Adrenal gland (tissue), 12 donors: ENCODE data around the gene PRKCSH. TPM values are rescaled to one million over a fixed set of nuclear protein-coding genes. Genes with fewer than 3 reads are reported as not detected.
A peak's percentile ranks its signal among the peaks of the same experiment; 100 is the strongest.

ENCODE experiments used
- DNase-seq, 7 donors: peaks; one replicate each; pipeline ENCODE4 v3.0.0-alpha.2; 2019 to 2020
- H3K27ac ChIP-seq, 5 donors: fragments of 200-600 bp; sonication (generic) in 4 of 5; 1 replicate in 3 of 5; 2 replicates in 2 of 5; pipeline versions ENCODE4 v1.5.1 to v1.8.0; 2016 to 2020; ENCODE audit warnings: mild to moderate bottlenecking in 1 of 5
- H3K27me3 ChIP-seq: fragments of 200-600 bp; 2 replicates; pipeline ENCODE4 v1.8.0; 2021
- H3K36me3 ChIP-seq, 2 donors: fragments of 200-600 bp; replicated peaks in 1 of 2; 1 replicate in 1 of 2; 2 replicates in 1 of 2; pipeline versions ENCODE4 v1.5.1 to v1.8.0; 2018 to 2022
- H3K4me1 ChIP-seq, 2 donors: fragments of 200-600 bp; replicated peaks in 1 of 2; 1 replicate in 1 of 2; 2 replicates in 1 of 2; pipeline versions ENCODE4 v1.5.1 to v1.8.0; 2018 to 2021
- H3K4me3 ChIP-seq, 4 donors: fragments of 200-600 bp; sonication (generic) in 3 of 4; one replicate each; pipeline ENCODE4 v1.5.1; 2016 to 2018
- H3K9me3 ChIP-seq, 3 donors: fragments of 200-600 bp; sonication (generic) in 1 of 3; replicated peaks in 1 of 3; 1 replicate in 2 of 3; 2 replicates in 1 of 3; pipeline versions ENCODE4 v1.5.1 to v1.8.0; 2016 to 2021
- CTCF ChIP-seq, 6 experiments: fragments of 450-650 bp in 4 of 6; fragments of 200-600 bp in 2 of 6; sonication (generic) in 1 of 6; IDR thresholded peaks; 1 replicate in 5 of 6; 2 replicates in 1 of 6; pipeline versions ENCODE4 v1.5.1 to v1.8.0; 2016 to 2021; ENCODE audit warnings: antibody characterized with exemption in 6 of 6, mild to moderate bottlenecking in 2 of 6, moderate library complexity in 1 of 6
- POLR2A ChIP-seq, 2 donors: fragments of 450-650 bp; IDR thresholded peaks; one replicate each; pipeline ENCODE4 v1.6.1; 2017; ENCODE audit warnings: antibody characterized with exemption in 2 of 2, mild to moderate bottlenecking in 2 of 2, moderate library complexity in 1 of 2
- WGBS, 4 donors: extraction: QIAGEN DNeasy Blood & Tissue Kit in 2 of 4; methylation state at CpG; one replicate each; pipeline versions ENCODE4 v1.1.5 to v1.1.7; 2013 to 2017; 5-methylcytosine and 5-hydroxymethylcytosine counted together
- intact Hi-C, 2 donors: fragments of 100-400 bp; cut with DNase I; formaldehyde crosslinking; loops; one replicate each; pipeline versions ENCODE4 v1.14.1 to v1.15.0; 2022 to 2023
- polyA plus RNA-seq, 3 donors: library from polyadenylated mRNA; stranded (reverse); fragments of 200-250 nt in 2 of 3; fragments of 350-450 nt in 1 of 3; fragmentation: Illumina TruSeq in 1 of 3; extraction: RNeasy Lipid Tissue Mini Kit (QIAGEN cat#74804) in 1 of 3; gene quantifications; one replicate each; pipeline ENCODE4 v1.2.3, GENCODE V29; 2013 to 2014
- total RNA-seq, 9 donors: library from RNA; depleted of rRNA in 4 of 9; stranded (reverse); fragments of >200 nt in 4 of 9; fragments of 120-200 nt in 1 of 9; fragmentation: NEBNext Ultra II Directional in 1 of 9; extraction: Animal tissue kit (Norgen Biotek cat#: 25700) in 1 of 9; gene quantifications; one replicate each; pipeline versions ENCODE4 v1.1.0 to v1.2.4, GENCODE V29; 2013 to 2023
- donor health status: healthy with polysubstance abuse.
- donor health status: Bipolar disorder and iron deficiency.
- donor health status: DM: yes; HTN: yes; CAD: no.
- donor health status: DM: no; HTN: no; CAD: no.
- donor health status: DM: no; HTN: no; CAD: no.
- donor health status: DM: yes; HTN: yes; CAD: no.

The PRKCSH gene
- total and polyA plus RNA-seq, 12 donors: 64.4 to 359 (median 203) TPM

- Histone ChIP-seq H3K27ac (peak overlapping the region; percentile 11 to 87 (median 78)), H3K9me3 (no peaks in the 10 kb centered on the region), H3K36me3 (no peaks in the 10 kb centered on the region), H3K4me1 (peaks cover 10 to 35% of the 10 kb centered on the region in 2 donors), H3K4me3 (peak overlapping the region in 2 of 4 donors; percentile 43 to 54), H3K27me3 (no peaks in the 10 kb centered on the region)
- 11 to 52% (median 30%) methylated on average over 8 to 36 of the region's 36 CpGs for WGBS, 4 donors
- intact Hi-C loops: no loop called here
- peak; percentile 65 to 80 (median 72) for DNase-seq
- no peak for TF ChIP-seq CTCF (IDR thresholded peaks at IDR 0.05)
- peak in 1 of 2 donors; percentile 20 for TF ChIP-seq POLR2A (IDR thresholded peaks at IDR 0.05)
These were observed 13.9 kb upstream of the PRKCSH start for GRCh38 chr19:11421371-11422098.

- DNase-seq: peak; percentile 68 to 92 (median 79)
- Histone ChIP-seq H3K27ac (peak overlapping the region in 4 of 5 donors; percentile 58 to 87 (median 80)), H3K4me1 (peaks cover 10 to 35% of the 10 kb centered on the region in 2 donors), H3K36me3 (no peaks in the 10 kb centered on the region), H3K27me3 (no peaks in the 10 kb centered on the region), H3K9me3 (no peaks in the 10 kb centered on the region), H3K4me3 (peak overlapping the region in 1 of 4 donors; percentile 54)
- WGBS, 4 donors: 39 to 71% (median 52%) methylated on average over 15 to 56 of the region's 56 CpGs
- intact Hi-C loops: no loop called here
- TF ChIP-seq POLR2A (IDR thresholded peaks at IDR 0.05) (no peak), CTCF (IDR thresholded peaks at IDR 0.05) (no peak)
These were observed 13.0 kb upstream of the PRKCSH start for GRCh38 chr19:11422163-11423065.

GRCh38 chr19:11423164-11423790 is 12.2 kb upstream of the PRKCSH start:
- Histone ChIP-seq H3K9me3 (no peaks in the 10 kb centered on the region), H3K27ac (peak overlapping the region in 2 of 5 donors; percentile 20 to 65), H3K4me1 (peaks cover 10 to 35% of the 10 kb centered on the region in 2 donors), H3K27me3 (no peaks in the 10 kb centered on the region), H3K4me3 (no peak overlapping the region), H3K36me3 (no peaks in the 10 kb centered on the region)
- WGBS, 4 donors: 52 to 67% (median 54%) methylated on average over 24 to 27 of the region's 27 CpGs
- TF ChIP-seq CTCF (IDR thresholded peaks at IDR 0.05) (no peak), POLR2A (IDR thresholded peaks at IDR 0.05) (no peak)
- intact Hi-C loops: no loop called here
- no peak for DNase-seq

- H3K4me1 ChIP-seq: peaks cover 10 to 30% of the 10 kb centered on the region in 2 donors
- TF ChIP-seq POLR2A (IDR thresholded peaks at IDR 0.05) (no peak), CTCF (IDR thresholded peaks at IDR 0.05) (no peak)
- no peaks in the 10 kb centered on the region for H3K27me3 ChIP-seq
- H3K4me3 ChIP-seq: no peak overlapping the region
- DNase-seq: peak in 6 of 7 donors; percentile 66 to 78 (median 72)
- 11 to 16% (median 14%) methylated on average over 7 to 22 of the region's 22 CpGs for WGBS, 4 donors
- H3K27ac ChIP-seq: peak overlapping the region in 2 of 5 donors; percentile 20 to 65
- no peaks in the 10 kb centered on the region for H3K36me3 ChIP-seq
- H3K9me3 ChIP-seq: no peaks in the 10 kb centered on the region
- intact Hi-C loops: no loop called here
These were observed 11.6 kb upstream of the PRKCSH start for GRCh38 chr19:11423791-11424181.
